PC-3 (cell line): ENCODE measurements around the gene LSM2. TPM values are rescaled to one million over a fixed set of nuclear protein-coding genes. Genes with fewer than 3 reads are reported as not detected.

ENCODE experiments used
- ATAC-seq: fragments of 200-7000 bp; cut with Tn5 transposase; 2 replicates; pipeline ENCODE4 v1.9.1; 2020; ENCODE audit warnings: mild to moderate bottlenecking, moderate library complexity
- BruUV-seq: library from RNA; stranded (reverse); fragments of 400-500 nt; replicated peaks from 2 replicates; lab custom pipeline; 2021; lab: Mats Ljungman, UMichigan
- CTCF ChIA-PET: fragments of 300-600 bp; sonication (Branson Sonifier 250); formaldehyde crosslinking; loops from one replicate; lab custom pipeline; 2022; ENCODE audit warnings: antibody characterized with exemption; lab: Charles Lee
- POLR2A ChIA-PET: fragments of 300-600 bp; sonication (Branson Sonifier 250); formaldehyde crosslinking; loops from one replicate; lab custom pipeline; 2022; ENCODE audit warnings: antibody characterized with exemption; ENCODE audit not compliant: unreplicated experiment; lab: Charles Lee
- DNase-seq: peaks from one replicate; pipeline ENCODE4 v3.0.0-alpha.2; 2015
- H2AFZ ChIP-seq: fragments of 300-600 bp; sonication (generic); 2 replicates; pipeline ENCODE4 v1.6.0; 2016; ENCODE audit warnings: antibody characterized with exemption, low read length
- H3F3A ChIP-seq: fragments of 300-600 bp; sonication (generic); one replicate; pipeline ENCODE4 v1.6.0; 2017; ENCODE audit warnings: antibody characterized with exemption, low read length, control low read depth, mild to moderate bottlenecking; ENCODE audit not compliant: unreplicated experiment
- H3K27ac ChIP-seq: fragments of 300-600 bp; sonication (generic); 2 replicates; pipeline ENCODE4 v1.5.1; 2016; ENCODE audit warnings: mild to moderate bottlenecking, low read length
- H3K27me3 ChIP-seq: fragments of 300-600 bp; sonication (generic); 2 replicates; pipeline ENCODE4 v1.6.1; 2016; ENCODE audit warnings: low read length, mixed read lengths
- H3K36me3 ChIP-seq: fragments of 300-600 bp; sonication (generic); 2 replicates; pipeline ENCODE4 v1.6.1; 2016; ENCODE audit warnings: low read depth, mixed run types, low read length, mixed read lengths
- H3K4me1 ChIP-seq: fragments of 300-600 bp; sonication (generic); 2 replicates; pipeline ENCODE4 v1.5.1; 2016; ENCODE audit warnings: low read length; ENCODE audit not compliant: insufficient read depth
- H3K4me2 ChIP-seq: fragments of 300-600 bp; sonication (generic); 2 replicates; pipeline ENCODE4 v1.6.0; 2016; ENCODE audit warnings: low read length
- H3K4me3 ChIP-seq: fragments of 300-600 bp; sonication (generic); 2 replicates; pipeline ENCODE4 v1.5.1; 2016; ENCODE audit warnings: mild to moderate bottlenecking, low read length, mixed read lengths
- H3K79me2 ChIP-seq: fragments of 300-600 bp; sonication (generic); 2 replicates; pipeline ENCODE4 v1.6.1; 2017; ENCODE audit warnings: low read length, mixed read lengths
- H3K9ac ChIP-seq: fragments of 300-600 bp; sonication (generic); 2 replicates; pipeline ENCODE4 v1.6.0; 2016; ENCODE audit warnings: mild to moderate bottlenecking, low read length
- H3K9me2 ChIP-seq: fragments of 300-600 bp; sonication (generic); replicated peaks from 2 replicates; pipeline ENCODE4 v1.6.1; 2016; ENCODE audit warnings: mixed run types, low read length, mixed read lengths
- H3K9me3 ChIP-seq: fragments of 300-600 bp; sonication (generic); 2 replicates; pipeline ENCODE4 v1.6.1; 2016; ENCODE audit warnings: low read length, mixed read lengths
- H4K20me1 ChIP-seq: fragments of 300-600 bp; sonication (generic); 2 replicates; pipeline ENCODE4 v1.6.1; 2016; ENCODE audit warnings: low read length, mixed read lengths
- CTCF ChIP-seq: fragments of 300-600 bp; sonication (generic); conservative IDR thresholded peaks from 2 replicates; pipeline ENCODE4 v1.5.1; 2017; ENCODE audit warnings: antibody characterized with exemption, low read depth, mild to moderate bottlenecking, low read length
- EZH2 ChIP-seq: fragments of 300-600 bp; sonication (generic); IDR thresholded peaks from one replicate; pipeline ENCODE4 v1.6.1; 2017; ENCODE audit warnings: antibody characterized with exemption, mild to moderate bottlenecking, low read length; ENCODE audit not compliant: unreplicated experiment
- EZH2phosphoT487 ChIP-seq: fragments of 300-600 bp; sonication (generic); IDR thresholded peaks from 2 replicates; pipeline ENCODE4 v1.6.1; 2018; ENCODE audit warnings: mild to moderate bottlenecking, antibody characterized with exemption, low read length, borderline replicate concordance
- intact Hi-C: fragments of 100-400 bp; cut with micrococcal nuclease; formaldehyde crosslinking; loops from 2 replicates; pipeline ENCODE4 v1.9.0; 2023
- total RNA-seq: library from RNA; depleted of rRNA; stranded (reverse); fragments of >200 nt; gene quantifications from 2 replicates; pipeline ENCODE4 v1.2.3, GENCODE V29; 2014

The LSM2 gene
- total RNA-seq, 1 experiment from 2014 or later = 143 TPM

DNA sequence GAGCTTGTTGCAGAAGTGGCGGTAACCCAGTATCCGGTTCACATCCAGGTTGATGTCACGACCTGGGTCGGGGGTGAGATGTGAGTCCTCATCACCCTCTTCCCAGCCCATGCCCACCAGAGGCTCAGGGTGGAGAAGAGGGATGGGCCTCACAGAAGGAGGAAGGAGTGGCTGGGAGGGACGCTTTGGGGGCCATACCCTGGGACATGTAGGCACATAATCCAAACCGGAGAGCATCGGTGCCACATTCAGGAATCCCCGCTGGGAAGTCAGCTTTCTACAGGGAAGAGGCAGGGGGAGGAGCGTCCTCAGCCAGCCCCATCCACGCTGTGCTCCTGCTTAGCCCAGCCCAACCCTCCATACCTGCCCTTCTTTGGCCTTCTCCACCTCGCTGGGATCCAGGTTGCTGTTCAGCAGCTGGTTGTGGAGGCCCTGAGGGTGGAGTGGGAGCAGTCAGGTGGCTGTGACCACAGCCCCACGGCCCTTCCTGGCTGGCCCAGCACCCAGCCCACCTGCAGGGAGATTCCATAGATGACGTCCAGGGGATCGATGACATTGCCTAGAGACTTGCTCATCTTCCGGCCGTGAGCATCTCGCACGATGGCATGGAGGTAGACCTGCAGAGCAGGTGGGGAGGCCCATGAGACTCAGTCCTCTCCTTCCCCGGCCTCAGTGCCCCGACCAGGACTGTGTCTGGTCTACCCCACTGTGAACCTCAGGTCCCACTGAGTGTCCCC, 26.1 kb downstream of the LSM2 start:
- POLR2A ChIA-PET = interaction anchor here (0.6 kb wide), 1 partner anchor 47 kb away, joined by 3 read pairs; the partner anchor contains the start of gene HSPA1B

GRCh38 chr6:31779908-31780307, 26.9 kb downstream of the LSM2 start:
- CTCF ChIA-PET = no interaction called here
- H3K27me3 ChIP-seq = no peaks in the 10 kb centered on the region
- H4K20me1 ChIP-seq = no peaks in the 10 kb centered on the region
- DNase-seq = no peak
- H3K9me2 ChIP-seq = no peaks in the 10 kb centered on the region
- H3K79me2 ChIP-seq = no peaks in the 10 kb centered on the region
- H3K36me3 ChIP-seq = peaks cover 49% of the 10 kb centered on the region; the same call in 1 of the 2 replicates
- no peak overlapping the region for H3K27ac ChIP-seq
- POLR2A ChIA-PET = interaction anchor here (0.6 kb wide), 1 partner anchor 47 kb away, joined by 3 read pairs; the partner anchor contains the start of gene HSPA1B
- BruUV-seq = no TSS peak
- ATAC-seq = no peak
- intact Hi-C loops = no loop called here
- no peaks in the 10 kb centered on the region for H3K9me3 ChIP-seq
- H3F3A ChIP-seq = peaks cover 3% of the 10 kb centered on the region
- no peak overlapping the region for H3K4me3 ChIP-seq
- peaks cover 29% of the 10 kb centered on the region for H3K4me1 ChIP-seq
- TF ChIP-seq EZH2 (no peak), EZH2phosphoT487 (no peak), CTCF (no peak)
- H3K9ac ChIP-seq = no peak overlapping the region
- no peak overlapping the region for H2AFZ ChIP-seq
- no peak overlapping the region for H3K4me2 ChIP-seq

More for the DNA sequence above, 26.1 kb downstream of the LSM2 start:
- H3K9me2 ChIP-seq = no peaks in the 10 kb centered on the region
- H3K79me2 ChIP-seq = no peaks in the 10 kb centered on the region
- H3K9ac ChIP-seq = no peak overlapping the region
- CTCF ChIA-PET = no interaction called here
- DNase-seq (no peak), ATAC-seq (no peak)
- no peak overlapping the region for H2AFZ ChIP-seq
- H3K27ac ChIP-seq = no peak overlapping the region
- H3K27me3 ChIP-seq = no peaks in the 10 kb centered on the region
- H4K20me1 ChIP-seq = no peaks in the 10 kb centered on the region
- H3K36me3 ChIP-seq = peaks cover 57% of the 10 kb centered on the region
- intact Hi-C loops = no loop called here
- H3K9me3 ChIP-seq = no peaks in the 10 kb centered on the region
- TF ChIP-seq CTCF = no peak
- TF ChIP-seq EZH2 = no peak
- TF ChIP-seq EZH2phosphoT487 = no peak
- H3K4me3 ChIP-seq = no peak overlapping the region
- peaks cover 3% of the 10 kb centered on the region for H3F3A ChIP-seq
- H3K4me1 ChIP-seq = peaks cover 22% of the 10 kb centered on the region
- H3K4me2 ChIP-seq = no peak overlapping the region
- no TSS peak for BruUV-seq
